Neural progenitor cell (in vitro differentiated cells): ENCODE measurements around the gene ZCCHC9. TPM values are rescaled to one million over a fixed set of nuclear protein-coding genes. Genes with fewer than 3 reads are reported as not detected.

Source experiments
- DNase-seq: peaks from one replicate; pipeline ENCODE4 v3.0.0-alpha.2; 2016; ENCODE audit warnings: low spot score
- H2AFZ ChIP-seq: fragments of 200-600 bp; sonication (generic); replicated peaks from 2 replicates; pipeline ENCODE4 v1.6.1; 2016; ENCODE audit warnings: antibody characterized with exemption
- H3F3A ChIP-seq: fragments of 200-600 bp; sonication (generic); 2 replicates; pipeline ENCODE4 v1.6.1; 2016; ENCODE audit warnings: antibody characterized with exemption, low read depth
- H3K27ac ChIP-seq: fragments of 200-600 bp; sonication (generic); 2 replicates; pipeline ENCODE4 v1.5.1; 2016; ENCODE audit warnings: mild to moderate bottlenecking
- H3K27me3 ChIP-seq: fragments of 200-600 bp; sonication (generic); 2 replicates; pipeline ENCODE4 v1.6.1; 2016; ENCODE audit warnings: mild to moderate bottlenecking, moderate library complexity
- H3K36me3 ChIP-seq: fragments of 200-600 bp; sonication (generic); 2 replicates; pipeline ENCODE4 v1.5.1; 2016
- H3K4me1 ChIP-seq: fragments of 200-600 bp; sonication (generic); 2 replicates; pipeline ENCODE4 v1.6.1; 2016; ENCODE audit warnings: mixed run types
- H3K4me2 ChIP-seq: fragments of 200-600 bp; sonication (generic); 2 replicates; pipeline ENCODE4 v1.6.1; 2016
- H3K4me3 ChIP-seq: fragments of 200-600 bp; sonication (generic); 2 replicates; pipeline ENCODE4 v1.5.1; 2016
- H3K79me2 ChIP-seq: fragments of 200-600 bp; sonication (generic); 2 replicates; pipeline ENCODE4 v1.6.1; 2016; ENCODE audit warnings: low read depth
- H3K9ac ChIP-seq: fragments of 200-600 bp; sonication (generic); 2 replicates; pipeline ENCODE4 v1.6.1; 2016
- H3K9me3 ChIP-seq: fragments of 200-600 bp; sonication (generic); 2 replicates; pipeline ENCODE4 v1.5.1; 2016; ENCODE audit warnings: low read depth
- H4K20me1 ChIP-seq: fragments of 200-600 bp; sonication (generic); 2 replicates; pipeline ENCODE4 v1.6.1; 2016; ENCODE audit warnings: low read depth
- H3K27ac Mint-ChIP-seq: 3 replicates; pipeline ENCODE4 v1.8.0; 2021; ENCODE audit warnings: mixed read lengths
- H3K27me3 Mint-ChIP-seq: 2 replicates; pipeline ENCODE4 v1.8.0; 2022; ENCODE audit warnings: low read depth, mild to moderate bottlenecking, inconsistent platforms, moderate library complexity, mixed read lengths; ENCODE audit not compliant: insufficient read depth
- H3K36me3 Mint-ChIP-seq: 3 replicates; pipeline ENCODE4 v1.8.0; 2021; ENCODE audit warnings: mixed read lengths
- H3K4me1 Mint-ChIP-seq: 3 replicates; pipeline ENCODE4 v1.8.0; 2021; ENCODE audit warnings: mixed read lengths
- H3K4me3 Mint-ChIP-seq: 3 replicates; pipeline ENCODE4 v1.8.0; 2021; ENCODE audit warnings: mild to moderate bottlenecking, moderate library complexity, mixed read lengths
- H3K9me3 Mint-ChIP-seq: 3 replicates; pipeline ENCODE4 v1.8.0; 2020; ENCODE audit warnings: mixed read lengths
- CTCF ChIP-seq: fragments of 200-600 bp; sonication (generic); IDR thresholded peaks from 2 replicates; pipeline ENCODE4 v1.5.1; 2017; ENCODE audit warnings: antibody characterized with exemption, mild to moderate bottlenecking
- EZH2 ChIP-seq: fragments of 200-600 bp; sonication (generic); IDR thresholded peaks from 2 replicates; pipeline ENCODE4 v1.6.1; 2017; ENCODE audit warnings: antibody characterized with exemption, mild to moderate bottlenecking, moderate library complexity
- EZH2phosphoT487 ChIP-seq: fragments of 200-600 bp; sonication (generic); IDR thresholded peaks from 2 replicates; pipeline ENCODE4 v1.6.1; 2017; ENCODE audit warnings: antibody characterized with exemption
- total RNA-seq: library from RNA; depleted of rRNA; stranded (reverse); fragments of >200 nt; gene quantifications from 2 replicates; pipeline ENCODE4 v1.2.3, GENCODE V29; 2015; ENCODE audit warnings: low replicate concordance

ZCCHC9 gene
- total RNA-seq, 1 donor from 2014 or later, result 57.4 TPM

GRCh38 chr5:81303563-81303962 lies 2.2 kb downstream of the ZCCHC9 start:
- H3K79me2 ChIP-seq, result peaks cover 63% of the 10 kb centered on the region

GRCh38 chr5:81305785-81306184 lies 4.4 kb downstream of the ZCCHC9 start:
- H3K9me3 Mint-ChIP-seq, result no peaks in the 10 kb centered on the region
- peaks cover 8% of the 10 kb centered on the region for H3K4me1 Mint-ChIP-seq
- TF ChIP-seq CTCF (no peak), EZH2 (no peak), EZH2phosphoT487 (no peak)

More at GRCh38 chr5:81303563-81303962, 2.2 kb downstream of the ZCCHC9 start:
- peaks cover 11% of the 10 kb centered on the region for H3K4me1 ChIP-seq
- peaks cover 19% of the 10 kb centered on the region for H3K4me1 Mint-ChIP-seq
- no peak overlapping the region for H3K4me3 ChIP-seq
- no peak for TF ChIP-seq EZH2
- no peak for TF ChIP-seq EZH2phosphoT487
- TF ChIP-seq CTCF, result no peak
- H3K27ac ChIP-seq, result no peak overlapping the region
- no peaks in the 10 kb centered on the region for H3K27me3 Mint-ChIP-seq
- H3K9me3 Mint-ChIP-seq, result no peaks in the 10 kb centered on the region
- H3K36me3 ChIP-seq, result peaks cover 3% of the 10 kb centered on the region
- H3K27me3 ChIP-seq, result no peaks in the 10 kb centered on the region
- no peak overlapping the region for H3K4me2 ChIP-seq
- H3F3A ChIP-seq, result no peaks in the 10 kb centered on the region
- DNase-seq, result no peak
- no peak overlapping the region for H3K9ac ChIP-seq
- peak overlapping the region; percentile 28 for H3K4me3 Mint-ChIP-seq
- no peaks in the 10 kb centered on the region for H3K36me3 Mint-ChIP-seq
- H3K9me3 ChIP-seq, result no peaks in the 10 kb centered on the region
- H4K20me1 ChIP-seq, result peaks cover 4% of the 10 kb centered on the region
- H3K27ac Mint-ChIP-seq, result no peak overlapping the region
- no peak overlapping the region for H2AFZ ChIP-seq

GRCh38 chr5:81308836-81309235 lies 7.4 kb downstream of the ZCCHC9 start:
- H3K4me1 Mint-ChIP-seq, result no peaks in the 10 kb centered on the region
- no peak for DNase-seq
- H3K4me1 ChIP-seq, result no peaks in the 10 kb centered on the region
- H4K20me1 ChIP-seq, result no peaks in the 10 kb centered on the region
- no peak overlapping the region for H3K4me2 ChIP-seq
- no peaks in the 10 kb centered on the region for H3K9me3 ChIP-seq
- H3K27me3 ChIP-seq, result no peaks in the 10 kb centered on the region
- H3K4me3 ChIP-seq, result no peak overlapping the region
- TF ChIP-seq EZH2phosphoT487, result no peak
- TF ChIP-seq CTCF, result no peak
- TF ChIP-seq EZH2, result no peak
- peaks cover 14% of the 10 kb centered on the region for H3K79me2 ChIP-seq
- no peak overlapping the region for H3K9ac ChIP-seq
- H3K27ac Mint-ChIP-seq, result no peak overlapping the region
- H3K36me3 Mint-ChIP-seq, result peaks cover 10% of the 10 kb centered on the region
- peaks cover 18% of the 10 kb centered on the region for H3K36me3 ChIP-seq
- peaks cover 5% of the 10 kb centered on the region for H3F3A ChIP-seq
- H3K27ac ChIP-seq, result no peak overlapping the region
- no peaks in the 10 kb centered on the region for H3K27me3 Mint-ChIP-seq
- H3K9me3 Mint-ChIP-seq, result no peaks in the 10 kb centered on the region
- H3K4me3 Mint-ChIP-seq, result no peak overlapping the region
- H2AFZ ChIP-seq, result no peak overlapping the region

More at GRCh38 chr5:81305785-81306184, 4.4 kb downstream of the ZCCHC9 start:
- Histone ChIP-seq H3F3A (no peaks in the 10 kb centered on the region), H3K36me3 (peaks cover 3% of the 10 kb centered on the region), H3K79me2 (peaks cover 41% of the 10 kb centered on the region), H3K4me1 (peaks cover 5% of the 10 kb centered on the region), H4K20me1 (no peaks in the 10 kb centered on the region), H3K9me3 (no peaks in the 10 kb centered on the region), H2AFZ (no peak overlapping the region), H3K9ac (no peak overlapping the region), H3K4me3 (no peak overlapping the region), H3K27ac (no peak overlapping the region), H3K4me2 (no peak overlapping the region), H3K27me3 (no peaks in the 10 kb centered on the region)
- peaks cover 3% of the 10 kb centered on the region for H3K36me3 Mint-ChIP-seq
- no peak overlapping the region for H3K4me3 Mint-ChIP-seq
- no peak overlapping the region for H3K27ac Mint-ChIP-seq
- no peaks in the 10 kb centered on the region for H3K27me3 Mint-ChIP-seq
- no peak for DNase-seq
